ENCODE data around the gene GEMIN4. TPM values are rescaled to one million over a fixed set of nuclear protein-coding genes. Genes with fewer than 3 reads are reported as not detected.

Gene GEMIN4
- total RNA-seq, 1 donor from 2014 or later: 13.3 TPM

DNA sequence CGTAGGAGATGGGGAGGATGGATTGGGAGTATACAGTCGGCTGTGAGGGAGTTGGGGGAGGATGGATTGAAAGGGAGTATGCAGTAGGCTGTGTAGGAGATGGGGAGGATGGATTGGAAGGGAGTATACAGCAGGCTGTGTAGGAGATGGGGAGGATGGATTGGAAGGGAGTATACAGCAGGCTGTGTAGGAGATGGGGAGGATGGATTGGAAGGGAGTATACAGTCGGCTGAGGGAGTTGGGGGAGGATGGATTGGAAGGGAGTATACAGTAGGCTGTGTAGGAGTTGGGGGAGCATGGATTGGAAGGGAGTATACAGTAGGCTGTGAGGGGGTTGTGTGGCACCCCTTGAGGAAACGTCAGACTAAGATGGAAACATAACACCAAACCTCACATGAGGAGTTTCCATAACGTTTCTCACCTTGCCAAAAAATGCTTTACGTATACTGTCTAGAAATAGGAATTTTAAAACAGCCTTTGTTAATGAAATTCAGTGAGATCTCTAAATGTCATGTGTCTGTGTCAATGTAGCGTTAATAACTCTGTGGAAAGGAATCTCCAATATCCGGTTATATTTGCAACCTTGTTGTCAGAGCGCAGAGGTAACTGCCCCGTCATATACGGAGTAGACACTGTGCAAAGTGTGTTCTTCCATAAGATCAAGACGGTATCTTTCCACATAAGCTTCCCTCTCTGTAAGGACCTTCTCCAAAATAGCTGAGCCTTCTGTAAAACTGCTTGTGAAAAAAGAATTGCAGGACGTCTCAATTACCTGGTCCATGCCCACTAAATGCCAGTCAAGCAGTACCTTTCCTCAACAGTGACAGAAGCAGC lies 31.1 kb downstream of the GEMIN4 start:
- no peak for DNase-seq (ENCODE audit: low read depth)
- TF ChIP-seq, protein P1, sequence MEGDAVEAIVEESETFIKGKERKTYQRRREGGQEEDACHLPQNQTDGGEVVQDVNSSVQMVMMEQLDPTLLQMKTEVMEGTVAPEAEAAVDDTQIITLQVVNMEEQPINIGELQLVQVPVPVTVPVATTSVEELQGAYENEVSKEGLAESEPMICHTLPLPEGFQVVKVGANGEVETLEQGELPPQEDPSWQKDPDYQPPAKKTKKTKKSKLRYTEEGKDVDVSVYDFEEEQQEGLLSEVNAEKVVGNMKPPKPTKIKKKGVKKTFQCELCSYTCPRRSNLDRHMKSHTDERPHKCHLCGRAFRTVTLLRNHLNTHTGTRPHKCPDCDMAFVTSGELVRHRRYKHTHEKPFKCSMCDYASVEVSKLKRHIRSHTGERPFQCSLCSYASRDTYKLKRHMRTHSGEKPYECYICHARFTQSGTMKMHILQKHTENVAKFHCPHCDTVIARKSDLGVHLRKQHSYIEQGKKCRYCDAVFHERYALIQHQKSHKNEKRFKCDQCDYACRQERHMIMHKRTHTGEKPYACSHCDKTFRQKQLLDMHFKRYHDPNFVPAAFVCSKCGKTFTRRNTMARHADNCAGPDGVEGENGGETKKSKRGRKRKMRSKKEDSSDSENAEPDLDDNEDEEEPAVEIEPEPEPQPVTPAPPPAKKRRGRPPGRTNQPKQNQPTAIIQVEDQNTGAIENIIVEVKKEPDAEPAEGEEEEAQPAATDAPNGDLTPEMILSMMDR (IDR thresholded peaks at IDR 0.05; ENCODE audit: insufficient read depth, low read length, poor library complexity, severe bottlenecking): no peak
- Histone ChIP-seq H3K27me3 (ENCODE audit: control insufficient read depth, insufficient read depth, low read length) (no peaks in the 10 kb centered on the region), H3K36me3 (ENCODE audit: control insufficient read depth, insufficient read depth, low read length) (no peaks in the 10 kb centered on the region), H3K4me3 (ENCODE audit: low read depth, low read length) (no peak overlapping the region)

- TF ChIP-seq, protein P1 (IDR thresholded peaks at IDR 0.05; ENCODE audit: insufficient read depth, low read length, poor library complexity, severe bottlenecking): no peak
- Histone ChIP-seq H3K4me3 (ENCODE audit: low read depth, low read length) (no peak overlapping the region), H3K36me3 (ENCODE audit: control insufficient read depth, insufficient read depth, low read length) (no peaks in the 10 kb centered on the region), H3K27me3 (ENCODE audit: control insufficient read depth, insufficient read depth, low read length) (no peaks in the 10 kb centered on the region)
- no peak for DNase-seq (ENCODE audit: low read depth)
Observed at GRCh38 chr17:718075-718474, 34.0 kb downstream of the GEMIN4 start.

- no peak for DNase-seq (ENCODE audit: low read depth)
- H3K4me3 ChIP-seq (ENCODE audit: low read depth, low read length): no peak overlapping the region
- TF ChIP-seq, protein P1 (IDR thresholded peaks at IDR 0.05; ENCODE audit: insufficient read depth, low read length, poor library complexity, severe bottlenecking): no peak
- peaks cover 3% of the 10 kb centered on the region for H3K36me3 ChIP-seq (ENCODE audit: control insufficient read depth, insufficient read depth, low read length)
- H3K27me3 ChIP-seq (ENCODE audit: control insufficient read depth, insufficient read depth, low read length): no peaks in the 10 kb centered on the region
Observed at GRCh38 chr17:708132-708531, 43.9 kb downstream of the GEMIN4 start.

GRCh38 chr17:705863-706262 lies 46.2 kb downstream of the GEMIN4 start:
- Histone ChIP-seq H3K4me3 (ENCODE audit: low read depth, low read length) (no peak overlapping the region), H3K36me3 (ENCODE audit: control insufficient read depth, insufficient read depth, low read length) (peaks cover 3% of the 10 kb centered on the region), H3K27me3 (ENCODE audit: control insufficient read depth, insufficient read depth, low read length) (no peaks in the 10 kb centered on the region)
- DNase-seq (ENCODE audit: low read depth): no peak
- TF ChIP-seq, protein P1 (IDR thresholded peaks at IDR 0.05; ENCODE audit: insufficient read depth, low read length, poor library complexity, severe bottlenecking): no peak

DNA sequence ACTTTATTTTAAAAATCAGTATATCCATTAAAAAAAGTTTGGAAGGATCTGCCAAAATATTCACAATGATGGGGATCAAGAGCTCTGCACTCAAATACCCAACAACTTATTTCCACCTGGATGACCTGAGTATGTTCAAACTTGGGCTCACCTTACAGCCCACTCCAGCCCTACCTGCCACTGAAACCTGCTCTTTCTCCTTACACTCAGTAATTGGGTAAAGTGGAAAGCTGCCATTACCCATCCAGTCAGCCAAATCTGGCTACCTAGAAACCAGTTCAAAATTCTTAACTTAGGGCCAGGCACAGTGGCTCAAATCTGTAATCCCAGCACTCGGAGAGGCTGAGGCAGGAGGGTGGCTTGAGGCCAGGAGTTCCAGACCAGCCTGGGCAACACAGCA lies 47.1 kb downstream of the GEMIN4 start:
- TF ChIP-seq, protein P1 (IDR thresholded peaks at IDR 0.05; ENCODE audit: insufficient read depth, low read length, poor library complexity, severe bottlenecking): no peak
- Histone ChIP-seq H3K36me3 (ENCODE audit: control insufficient read depth, insufficient read depth, low read length) (peaks cover 3% of the 10 kb centered on the region), H3K27me3 (ENCODE audit: control insufficient read depth, insufficient read depth, low read length) (no peaks in the 10 kb centered on the region), H3K4me3 (ENCODE audit: low read depth, low read length) (no peak overlapping the region)
- DNase-seq (ENCODE audit: low read depth): no peak
